GM19438 (cell line): ENCODE measurements around the gene OR2AT4.
"Not testable (repeated sequence)": the region's sequence is repeated elsewhere in the genome, so short reads cannot be mapped to it uniquely, and the experiment has no call there.

Experiments
- ATAC-seq: cut with Tn5 transposase; IDR thresholded peaks from one replicate; pipeline ENCODE4 v1.9.1; 2021; ENCODE audit warnings: low read depth; ENCODE audit not compliant: unreplicated experiment

Gene OR2AT4

DNA sequence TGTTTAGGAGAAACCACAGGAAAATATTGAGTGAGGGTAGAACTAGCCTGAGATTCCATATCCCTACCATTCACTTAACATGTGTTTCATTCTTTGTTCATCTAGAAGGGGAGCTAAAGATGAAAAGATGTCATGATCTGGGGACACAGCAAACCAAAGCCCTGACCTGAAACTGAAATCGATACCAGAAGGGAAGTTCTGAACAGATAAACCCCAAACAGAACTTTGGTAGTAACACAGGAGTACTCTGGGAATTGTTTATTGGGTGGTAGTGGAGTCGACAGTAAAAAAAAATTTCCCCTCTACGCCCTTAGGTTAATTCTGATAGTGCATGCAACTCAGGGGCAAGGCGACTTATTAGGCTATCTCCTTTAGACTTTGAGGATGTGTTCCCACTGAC is 27.2 kb downstream of the OR2AT4 start:
- ATAC-seq, result no peak

DNA sequence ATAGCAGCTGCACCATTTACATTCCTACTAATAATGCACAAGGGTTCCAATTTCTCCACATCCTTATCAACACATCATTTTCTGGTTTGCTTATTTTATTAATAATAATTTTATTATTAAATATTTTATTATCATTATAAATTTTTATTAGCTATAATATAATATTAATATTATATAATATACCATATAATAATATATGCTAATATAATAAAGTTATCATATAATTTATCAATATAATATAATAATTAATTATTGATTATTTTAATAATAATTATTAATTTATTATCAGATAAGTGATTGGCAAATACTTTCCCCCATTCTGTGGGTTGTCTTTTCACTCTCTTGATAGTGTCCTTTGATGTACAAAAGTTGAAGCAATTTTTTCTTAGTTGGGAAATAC is 27.7 kb downstream of the OR2AT4 start:
- no peak for ATAC-seq

DNA sequence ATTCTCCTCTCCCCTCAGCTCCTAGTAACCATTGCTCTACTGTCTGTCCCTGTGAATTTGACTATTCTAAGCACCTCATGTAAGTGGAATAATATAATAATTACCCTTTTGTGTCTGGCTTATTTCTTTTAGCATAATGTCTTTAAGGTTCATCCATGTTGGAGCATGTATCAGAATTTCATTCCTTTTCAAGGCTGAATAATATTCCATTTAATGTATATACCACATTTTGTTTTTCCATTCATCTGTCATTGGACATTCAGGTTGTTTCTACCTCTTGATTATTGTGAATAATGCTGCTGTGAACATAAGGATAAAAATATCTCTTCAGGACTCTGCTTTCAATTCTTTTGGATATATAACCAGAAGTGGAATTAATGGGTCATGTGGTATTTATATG is 28.1 kb downstream of the OR2AT4 start:
- no peak for ATAC-seq

DNA sequence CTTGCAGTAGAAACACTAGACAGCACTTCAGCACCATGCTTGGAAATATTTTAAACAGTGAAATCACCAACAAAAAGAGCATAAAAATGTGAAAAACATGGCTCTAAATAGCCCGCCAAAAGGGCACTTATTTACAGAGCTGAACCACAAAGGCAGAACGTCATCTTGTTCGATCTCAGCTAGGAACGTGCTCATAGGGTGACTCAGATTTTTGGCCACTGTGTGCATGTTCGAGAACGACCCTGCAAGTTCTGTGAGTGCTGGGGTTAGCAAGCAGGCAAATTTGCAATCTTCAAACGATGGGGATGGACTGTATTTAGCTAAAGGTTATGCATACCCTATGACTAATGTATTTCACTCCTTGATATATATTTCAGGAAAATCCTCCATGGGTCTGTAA is 30.6 kb downstream of the OR2AT4 start:
- ATAC-seq, result no peak

DNA sequence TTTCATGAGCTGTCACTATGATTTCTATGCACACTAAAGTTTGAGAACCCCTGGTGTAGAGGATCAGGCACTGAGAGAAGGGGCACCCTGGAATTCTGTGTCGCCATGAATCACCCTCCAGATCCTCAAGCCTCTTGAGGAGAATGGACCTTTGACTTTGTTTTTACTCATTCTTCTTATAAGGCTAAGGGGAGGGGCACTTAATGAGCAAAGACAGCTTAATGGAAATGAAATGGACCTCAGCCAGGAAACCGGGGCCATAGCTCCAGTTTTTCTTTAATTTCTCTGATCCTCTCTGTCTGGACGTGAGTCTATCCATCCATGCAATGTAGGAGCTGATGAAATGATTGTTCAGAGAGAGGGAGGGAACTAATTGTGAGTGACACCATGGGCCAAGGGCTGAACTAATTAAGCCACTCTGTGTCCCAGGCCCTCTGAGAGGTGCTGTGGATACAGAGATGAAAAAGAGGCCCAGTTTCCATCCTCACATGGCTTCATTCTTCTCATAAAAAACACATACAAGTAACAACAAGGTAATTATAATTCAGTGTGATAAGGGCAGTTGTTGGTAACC is 32.8 kb downstream of the OR2AT4 start:
- ATAC-seq, result no peak

DNA sequence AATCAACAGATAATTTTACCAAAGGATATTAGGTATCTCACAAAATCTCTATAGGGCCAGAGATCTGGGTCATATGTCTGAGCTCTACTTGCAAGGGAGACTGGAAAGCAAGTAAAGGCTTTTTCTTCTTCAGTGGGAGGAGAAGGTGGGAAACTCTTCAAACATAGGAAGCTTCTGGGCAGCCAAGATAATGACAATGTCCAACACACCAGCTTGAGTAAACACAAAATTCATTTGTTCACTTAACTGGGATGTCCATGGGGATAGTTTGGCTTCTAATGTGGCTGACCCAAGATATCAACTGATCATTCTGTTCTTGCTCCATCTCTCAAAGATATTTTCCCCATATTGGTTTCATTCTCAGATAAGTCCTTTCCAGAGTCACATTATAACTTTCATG is 37.4 kb downstream of the OR2AT4 start:
- no peak for ATAC-seq

DNA sequence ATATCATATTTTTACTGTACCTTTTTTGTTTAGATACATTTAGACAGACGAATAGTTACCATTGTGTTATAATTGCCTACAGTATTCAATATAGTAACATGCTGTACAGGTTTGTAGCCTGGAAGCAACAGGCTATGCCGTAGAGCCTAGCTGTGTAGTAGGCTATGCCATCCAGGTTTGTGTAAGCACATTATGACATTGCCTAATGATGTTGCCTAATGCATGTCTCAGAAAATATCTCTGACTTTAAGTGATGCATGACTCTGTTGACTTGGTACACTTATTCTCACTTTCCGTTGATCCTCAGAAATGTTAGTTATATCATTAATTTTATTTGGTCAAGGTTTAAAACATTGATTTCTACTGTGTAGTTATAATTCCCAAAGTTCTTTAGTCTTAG is 39.9 kb downstream of the OR2AT4 start:
- ATAC-seq, result no peak

DNA sequence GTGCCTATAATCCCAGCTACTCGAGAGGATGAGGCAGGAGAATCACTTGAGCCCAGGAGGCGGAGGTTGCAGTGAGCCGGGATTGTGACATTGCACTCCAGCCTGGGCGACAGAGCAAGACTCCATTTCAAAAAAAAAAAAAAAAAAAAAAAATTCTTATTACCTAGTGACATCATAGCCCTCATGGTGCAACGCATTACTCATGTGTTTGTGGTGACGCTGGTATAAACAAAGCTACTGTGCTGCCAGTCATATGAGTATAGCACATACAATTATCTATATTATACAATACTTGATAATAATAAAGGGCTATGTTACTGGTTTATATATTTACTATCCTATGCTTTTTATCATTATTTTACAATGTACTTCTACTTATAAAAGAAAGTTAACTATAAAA is 41.2 kb downstream of the OR2AT4 start:
- ATAC-seq, result no peak

DNA sequence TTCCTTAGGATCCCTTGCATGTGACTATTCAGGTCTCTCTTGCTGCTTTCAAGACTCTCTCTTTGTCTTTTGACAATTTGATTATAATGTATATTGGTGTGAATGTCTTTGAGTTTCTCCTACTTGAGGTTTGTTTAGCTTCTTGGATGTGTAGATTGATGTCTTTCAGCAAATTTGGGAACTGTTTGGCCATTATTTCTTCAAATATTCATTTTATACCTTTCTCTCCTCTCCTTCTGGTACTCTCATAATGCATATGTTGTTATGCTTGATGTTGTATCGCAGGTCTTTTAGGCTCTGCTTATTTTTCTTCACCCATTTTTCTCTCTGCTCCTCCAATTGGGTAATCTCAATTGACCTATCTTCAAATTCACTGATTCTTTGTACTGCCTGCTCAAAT is 44.2 kb downstream of the OR2AT4 start:
- no peak for ATAC-seq

DNA sequence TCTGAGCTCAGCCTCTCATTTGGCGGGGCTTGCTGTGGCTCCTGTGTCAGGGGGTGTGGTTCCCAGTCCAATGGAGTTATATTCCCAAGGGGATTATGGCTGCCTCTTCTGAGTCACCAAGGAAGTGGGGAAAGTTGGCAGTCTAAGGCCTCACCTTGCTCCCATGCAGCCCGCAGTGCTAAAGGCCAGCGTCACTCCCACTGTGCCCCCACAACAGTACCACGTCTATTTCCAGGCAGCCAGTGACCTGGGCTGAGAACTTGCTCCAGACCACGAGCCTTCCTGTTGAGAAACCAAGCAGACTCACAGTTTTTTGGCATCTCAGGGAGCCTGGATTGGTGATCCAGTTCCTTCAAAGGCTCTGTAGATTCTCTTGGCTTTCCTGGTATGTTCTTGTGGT is 45.6 kb downstream of the OR2AT4 start:
- ATAC-seq, result no peak

DNA sequence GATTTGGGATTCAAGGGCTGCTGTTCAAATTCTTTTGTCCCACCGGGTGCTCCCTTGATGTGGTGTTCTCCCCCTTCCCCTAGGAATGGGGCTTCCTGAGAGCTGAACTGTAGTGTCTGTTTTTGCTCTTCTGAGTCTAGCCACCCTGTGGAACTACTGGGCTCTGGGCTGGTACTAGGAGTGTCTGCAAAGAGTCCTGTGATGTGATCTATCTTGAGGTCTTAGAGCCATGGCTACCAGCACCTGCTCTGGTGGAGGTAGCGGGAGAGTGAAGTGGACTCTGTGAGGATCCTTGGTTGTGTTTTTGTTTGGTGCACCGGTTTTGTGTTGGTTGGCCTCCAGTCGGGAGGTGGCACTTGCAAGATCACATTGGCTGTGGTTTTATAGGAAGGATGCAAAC is 46.2 kb downstream of the OR2AT4 start:
- no peak for ATAC-seq

DNA sequence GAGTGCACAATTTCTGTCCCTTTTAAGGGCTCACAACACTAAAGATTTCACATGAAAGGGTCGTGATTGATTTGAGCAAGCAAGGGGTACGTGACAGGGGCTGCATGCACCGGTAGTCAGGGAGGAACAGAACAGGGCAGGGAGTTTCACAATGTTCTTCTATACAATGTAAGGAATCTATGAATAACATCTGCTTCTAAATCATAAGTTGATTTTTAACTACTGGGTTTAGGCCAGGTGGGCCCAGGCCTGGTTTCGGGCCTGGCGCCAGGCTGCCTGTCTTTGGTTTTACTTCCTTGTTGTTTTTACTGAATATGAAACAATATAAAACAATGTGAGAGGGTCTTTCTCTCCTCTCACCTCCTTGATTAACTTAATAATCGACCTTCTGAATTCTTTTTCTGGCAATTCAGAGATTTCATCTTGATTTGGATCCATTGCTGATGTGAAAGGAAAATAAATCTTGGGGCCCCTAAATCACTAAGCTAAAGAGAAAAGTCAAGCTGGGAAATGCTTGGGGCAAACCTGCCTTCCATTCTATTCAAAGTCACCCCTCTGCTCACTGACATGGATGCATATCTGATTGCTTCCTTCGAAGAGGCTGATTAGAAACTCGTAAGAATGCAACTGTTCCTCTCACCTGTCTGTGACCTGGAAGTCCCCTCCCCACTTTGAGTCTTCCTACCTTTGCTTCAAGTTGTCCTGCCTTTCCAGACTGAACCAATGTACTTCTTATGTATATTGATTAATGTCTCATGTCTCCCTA is 47.0 kb downstream of the OR2AT4 start:
- ATAC-seq, result not testable (repeated sequence)

DNA sequence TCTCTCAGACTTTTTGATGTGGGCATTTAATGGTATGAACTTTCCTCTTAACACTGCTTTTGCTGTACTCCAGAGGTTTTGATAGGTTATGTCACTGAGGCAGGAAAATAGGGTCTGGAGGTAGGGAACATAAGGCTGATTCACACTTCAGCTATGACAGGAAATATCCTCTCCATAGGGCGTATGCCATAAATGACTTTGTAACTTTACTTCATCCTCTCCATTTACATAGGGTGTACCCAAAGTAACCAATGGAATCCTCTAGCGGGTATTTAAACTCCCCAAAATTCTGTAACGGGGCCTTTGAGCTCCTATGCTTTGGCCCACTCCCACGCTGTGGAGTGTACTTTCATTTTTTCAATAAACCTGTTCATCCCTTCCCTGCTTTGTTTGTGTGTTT is 49.5 kb downstream of the OR2AT4 start:
- ATAC-seq, result no peak

DNA sequence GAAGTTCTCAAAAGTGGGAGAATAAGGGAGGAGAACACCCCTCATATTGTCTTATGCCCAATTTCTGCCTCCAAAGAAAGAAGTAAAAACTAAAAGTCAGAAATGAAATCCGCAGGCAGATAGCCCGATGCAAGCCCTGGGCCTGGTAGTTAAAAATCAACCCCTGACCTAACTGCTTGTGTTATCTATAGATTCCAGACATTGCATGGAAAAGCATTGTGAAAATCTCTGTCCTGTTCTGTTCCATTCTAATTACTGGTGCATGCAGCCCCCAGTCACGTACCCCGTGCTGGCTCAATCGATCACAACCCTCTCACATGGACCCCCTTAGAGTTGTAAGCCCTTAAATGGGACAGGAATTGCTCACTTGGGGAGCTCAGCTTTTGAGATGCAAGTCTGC is 50.0 kb downstream of the OR2AT4 start:
- not testable (repeated sequence) for ATAC-seq

DNA sequence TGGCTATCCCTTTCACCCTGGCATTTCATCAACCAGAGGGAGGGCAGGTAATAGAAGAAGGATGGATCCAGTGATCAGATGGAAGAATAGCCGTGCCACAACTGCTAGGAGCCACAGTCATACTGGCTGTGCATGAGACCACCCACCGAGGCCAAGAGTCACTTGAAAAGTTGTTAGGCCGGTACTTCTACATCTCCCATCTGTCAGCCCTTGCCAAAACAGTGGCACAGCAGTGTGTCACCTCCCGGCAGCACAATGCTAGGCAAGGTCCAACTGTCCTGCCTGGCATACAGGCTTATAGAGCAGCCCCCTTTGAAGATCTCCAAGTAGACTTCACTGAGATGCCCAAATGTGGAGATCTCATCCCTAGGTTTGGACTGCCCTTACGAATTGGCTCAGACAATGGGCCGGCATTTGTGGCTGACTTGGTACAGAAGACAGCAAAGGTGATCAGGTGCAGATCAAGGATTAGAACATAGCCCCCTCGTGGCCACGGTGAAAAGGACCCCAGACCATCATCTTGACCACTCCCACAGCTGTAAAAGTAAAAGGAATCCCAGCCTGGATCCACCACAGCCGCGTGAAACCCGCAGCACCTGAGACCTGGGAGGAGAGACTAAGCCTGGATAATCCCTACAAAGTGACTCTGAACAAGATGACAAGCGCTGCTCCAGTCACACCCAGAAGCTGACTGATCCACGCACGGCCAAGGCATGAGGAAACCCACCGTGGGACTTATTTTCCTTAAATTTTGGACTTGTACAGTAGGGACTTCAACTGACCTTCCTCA is 52.1 kb downstream of the OR2AT4 start:
- not testable (repeated sequence) for ATAC-seq

DNA sequence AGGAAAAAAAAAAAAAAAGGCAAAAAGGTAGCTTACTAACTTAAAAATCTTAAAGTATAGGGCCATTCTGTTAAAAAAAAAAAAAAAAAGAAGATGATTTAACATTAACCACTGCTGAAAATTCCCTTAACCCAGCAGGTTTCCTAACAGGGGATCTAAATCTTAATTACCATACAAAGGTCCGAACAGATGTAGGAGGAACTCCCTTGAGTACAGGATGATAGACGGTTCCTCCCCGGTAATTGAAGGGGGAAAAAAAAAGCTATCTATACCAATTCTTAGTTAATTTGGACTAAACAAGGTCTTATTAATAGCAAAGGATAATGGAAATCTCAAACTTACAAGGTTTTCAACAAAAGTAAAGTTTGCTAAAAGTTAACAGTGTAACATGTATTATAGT is 54.9 kb downstream of the OR2AT4 start:
- ATAC-seq, result not testable (repeated sequence)

DNA sequence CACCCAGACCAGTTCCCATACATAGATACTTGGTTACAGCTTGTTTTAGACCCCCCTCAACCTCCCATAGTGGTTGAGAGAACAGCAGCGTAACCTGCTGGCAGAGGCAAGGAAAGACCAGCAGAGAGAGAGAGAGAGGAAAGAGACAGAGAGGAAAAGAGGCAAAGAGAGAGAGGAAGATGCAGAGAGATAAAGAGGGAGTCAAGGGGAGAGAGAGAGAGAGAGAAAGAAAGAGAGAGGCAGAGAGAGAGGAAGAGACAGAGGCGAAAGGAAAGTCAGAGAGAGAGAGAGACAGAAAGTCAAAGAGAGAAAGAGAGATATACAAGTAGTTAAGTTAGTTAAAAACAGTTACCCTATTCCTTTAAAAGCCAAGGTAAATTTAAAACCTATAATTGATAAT is 55.4 kb downstream of the OR2AT4 start:
- ATAC-seq, result no peak

DNA sequence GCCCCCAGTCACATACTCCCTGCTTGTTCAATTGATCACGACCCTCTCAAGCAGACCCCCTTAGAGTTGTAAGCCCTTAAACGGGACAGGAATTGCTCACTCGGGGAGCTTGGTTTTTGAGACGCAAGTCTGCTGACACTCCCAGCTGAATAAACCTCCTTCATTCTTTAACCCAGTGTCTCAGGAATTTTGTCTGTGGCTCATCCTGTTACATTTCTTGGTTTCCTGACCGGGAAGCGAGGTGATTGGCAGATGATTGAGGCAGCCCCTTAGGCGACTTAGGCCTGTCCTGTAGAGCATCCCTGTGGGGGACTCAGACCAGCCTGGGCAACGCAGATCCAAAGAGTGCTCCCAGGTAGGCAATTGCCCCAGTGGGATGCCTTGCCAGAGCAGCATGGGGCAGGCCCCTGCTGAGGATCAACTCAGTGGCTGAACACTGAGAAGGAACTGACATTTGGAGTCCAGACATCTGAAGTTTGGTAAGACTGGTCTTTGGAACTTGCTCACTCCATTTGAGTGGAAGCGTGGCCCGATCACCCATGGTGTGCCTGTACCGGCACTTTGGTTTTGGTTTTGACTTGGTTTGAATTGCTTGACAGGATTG is 56.4 kb downstream of the OR2AT4 start:
- ATAC-seq, result no peak

DNA sequence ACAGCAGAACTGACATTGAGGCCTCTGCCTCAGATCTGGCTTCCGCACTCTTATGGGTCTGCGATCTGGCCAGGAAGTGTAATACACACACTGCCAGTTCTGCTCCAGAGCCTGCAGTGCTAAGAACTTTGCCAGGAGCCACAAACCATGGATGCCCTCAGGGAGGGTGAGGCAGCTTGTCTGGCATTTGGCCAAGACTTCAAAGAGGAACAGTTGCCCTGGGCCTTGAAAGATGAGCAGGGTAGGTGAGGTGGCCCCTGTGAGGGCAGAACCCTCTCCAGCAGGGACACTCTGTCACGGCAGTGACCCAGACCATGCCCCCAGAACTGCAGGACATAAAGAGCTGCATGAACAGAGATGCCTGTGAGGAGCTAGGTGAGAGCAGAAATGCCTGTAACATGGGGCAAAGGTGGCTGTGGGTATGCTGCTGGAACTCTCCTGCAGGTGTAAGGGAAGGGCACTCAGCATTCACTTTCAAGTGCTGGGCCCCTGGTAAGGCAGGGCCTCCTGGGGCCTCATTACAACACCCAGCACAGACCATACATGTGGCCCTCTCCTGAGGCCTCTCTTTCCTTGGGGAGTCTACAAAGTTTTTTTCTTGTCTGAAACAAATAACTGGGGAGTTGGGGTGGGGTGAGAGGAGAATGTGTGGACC is 60.6 kb downstream of the OR2AT4 start:
- no peak for ATAC-seq

DNA sequence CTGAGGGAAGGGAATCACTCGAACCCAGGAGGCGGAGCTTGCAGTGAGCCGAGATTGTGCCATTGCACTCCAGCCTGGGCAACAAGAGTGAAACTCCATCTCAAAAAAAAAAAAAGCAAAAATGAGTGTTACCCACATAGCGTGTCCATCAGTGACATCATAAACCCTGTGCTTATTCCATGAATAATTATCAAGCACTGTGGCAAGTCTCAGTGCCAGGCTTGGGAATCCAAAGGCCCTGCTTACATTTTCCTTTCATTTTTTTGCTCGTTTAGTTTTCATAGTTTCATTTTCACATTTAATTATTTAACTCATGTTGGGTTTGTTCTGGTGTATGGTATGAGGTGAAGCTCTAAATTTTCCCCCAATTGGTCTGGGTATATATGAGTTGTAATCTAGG is 61.4 kb downstream of the OR2AT4 start:
- no peak for ATAC-seq

DNA sequence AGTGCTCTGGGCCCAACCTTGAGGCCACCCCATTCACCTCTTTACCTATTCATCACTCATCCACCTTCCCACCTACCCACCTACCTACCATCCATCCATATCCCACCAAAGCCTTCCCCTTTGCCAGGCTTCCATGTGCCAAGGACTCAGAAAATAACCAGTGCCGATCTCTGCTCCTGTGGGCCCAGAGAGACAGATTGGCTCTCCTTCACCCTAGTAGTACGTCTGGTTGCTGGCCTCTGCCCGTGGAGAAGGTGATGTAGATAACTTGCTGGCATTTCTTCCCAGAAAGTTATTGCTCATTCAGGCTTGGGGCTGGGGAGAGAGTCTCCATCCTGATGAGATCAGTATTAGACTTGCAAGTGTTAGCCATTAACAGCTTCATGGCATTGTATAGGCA is 62.8 kb downstream of the OR2AT4 start:
- no peak for ATAC-seq
